Measurements from ENCODE around the gene PPP1R12A. TPM values are rescaled to one million over a fixed set of nuclear protein-coding genes. Genes with fewer than 3 reads are reported as not detected.
A peak's percentile ranks its signal among the peaks of the same experiment; 100 is the strongest.

Gene PPP1R12A
- polyA plus RNA-seq, 2 of the 4 experiments (the other 2 are of a cell fraction), result 28.0 to 74.8 TPM

DNA sequence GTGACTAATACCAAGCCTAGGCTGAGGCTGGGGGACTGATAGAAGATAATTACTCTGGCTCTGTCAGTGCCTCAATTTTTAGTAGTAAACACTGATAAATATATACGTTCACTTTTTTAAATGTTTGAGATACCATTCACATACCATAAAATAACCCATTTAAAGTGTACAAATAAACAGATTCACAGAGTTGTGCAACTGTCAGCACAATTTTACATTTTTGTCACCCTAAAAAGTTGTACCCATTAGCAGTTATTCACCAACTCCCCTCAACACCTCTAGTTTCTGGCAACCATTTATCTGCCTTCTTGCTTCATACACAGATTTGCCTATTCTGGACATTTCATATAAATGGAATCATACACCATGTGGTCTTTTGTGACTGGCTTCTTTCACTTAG lies 15.1 kb downstream of the PPP1R12A start:
- no peaks in the 10 kb centered on the region for H3K4me1 ChIP-seq
- TF ChIP-seq MAFK (IDR thresholded peaks at IDR 0.05; ENCODE audit: partially characterized antibody), result peak; percentile 67
- TF ChIP-seq EP300 (IDR thresholded peaks at IDR 0.05), result no peak
- no peak for FAIRE-seq
- no peak overlapping the region for H3K27ac ChIP-seq
- no peak for DNase-seq (ENCODE audit: low read depth in 1 of 2, low spot score in 1 of 2)
- no peak for ATAC-seq
- H3K4me2 ChIP-seq, result no peak overlapping the region
- H3K9me3 ChIP-seq, result no peaks in the 10 kb centered on the region
- no peak overlapping the region for H3K4me3 ChIP-seq
- ChIA-PET CTCF (no interaction called here), POLR2A (no interaction called here)
- WGBS (ENCODE audit: missing lambda C conversion rate), result 94% methylated on average over 1 of the region's 1 CpG

DNA sequence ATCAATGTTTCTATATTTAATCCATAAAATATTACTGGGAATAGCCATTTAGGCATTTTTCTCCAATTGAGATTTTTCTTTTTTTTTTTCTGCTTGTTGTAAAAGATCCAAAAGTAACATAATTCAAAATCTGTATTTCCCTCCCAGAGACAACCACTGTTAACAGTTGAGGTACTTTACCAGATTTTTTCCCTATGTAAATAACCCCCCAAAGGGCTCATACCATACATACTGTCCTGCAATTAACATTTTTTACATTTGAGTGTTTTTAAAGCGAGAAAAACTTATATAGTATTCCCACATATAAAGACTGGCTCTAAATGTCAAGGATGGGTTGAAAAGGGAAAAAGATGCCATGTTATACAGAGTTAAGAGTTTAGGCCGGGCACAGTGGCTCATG lies 18.1 kb downstream of the PPP1R12A start:
- Histone ChIP-seq H3K4me3 (no peak overlapping the region), H3K9me3 (no peaks in the 10 kb centered on the region), H3K4me1 (peaks cover 10% of the 10 kb centered on the region), H3K4me2 (no peak overlapping the region), H3K27ac (no peak overlapping the region)
- FAIRE-seq, result no peak
- 96% methylated on average over 2 of the region's 2 CpGs for WGBS (ENCODE audit: missing lambda C conversion rate)
- CTCF ChIA-PET, result no interaction called here
- POLR2A ChIA-PET, result no interaction called here
- no peak for TF ChIP-seq MYC (IDR thresholded peaks at IDR 0.05; ENCODE audit: borderline replicate concordance, low read length)
- TF ChIP-seq, protein P1, sequence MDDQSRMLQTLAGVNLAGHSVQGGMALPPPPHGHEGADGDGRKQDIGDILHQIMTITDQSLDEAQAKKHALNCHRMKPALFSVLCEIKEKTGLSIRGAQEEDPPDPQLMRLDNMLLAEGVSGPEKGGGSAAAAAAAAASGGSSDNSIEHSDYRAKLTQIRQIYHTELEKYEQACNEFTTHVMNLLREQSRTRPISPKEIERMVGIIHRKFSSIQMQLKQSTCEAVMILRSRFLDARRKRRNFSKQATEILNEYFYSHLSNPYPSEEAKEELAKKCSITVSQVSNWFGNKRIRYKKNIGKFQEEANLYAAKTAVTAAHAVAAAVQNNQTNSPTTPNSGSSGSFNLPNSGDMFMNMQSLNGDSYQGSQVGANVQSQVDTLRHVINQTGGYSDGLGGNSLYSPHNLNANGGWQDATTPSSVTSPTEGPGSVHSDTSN (IDR thresholded peaks at IDR 0.05), result no peak
- no peak for TF ChIP-seq RNF2 (IDR thresholded peaks at IDR 0.05; ENCODE audit: borderline replicate concordance, low read depth)
- no peak for TF ChIP-seq GATA3 (IDR thresholded peaks at IDR 0.05; ENCODE audit: borderline replicate concordance)
- no peak for TF ChIP-seq EP300 (IDR thresholded peaks at IDR 0.05)
- no peak for TF ChIP-seq RARB (CRISPR knock-in tag; IDR thresholded peaks at IDR 0.05)
- no peak for TF ChIP-seq FOXS1 (CRISPR knock-in tag; IDR thresholded peaks at IDR 0.05)
- no peak for TF ChIP-seq HEYL (CRISPR knock-in tag; IDR thresholded peaks at IDR 0.05)
- no peak for TF ChIP-seq SMC3 (IDR thresholded peaks at IDR 0.05)
- no peak for TF ChIP-seq E2F6 (IDR thresholded peaks at IDR 0.05; ENCODE audit: borderline replicate concordance, low read depth)
- TF ChIP-seq, protein P2, sequence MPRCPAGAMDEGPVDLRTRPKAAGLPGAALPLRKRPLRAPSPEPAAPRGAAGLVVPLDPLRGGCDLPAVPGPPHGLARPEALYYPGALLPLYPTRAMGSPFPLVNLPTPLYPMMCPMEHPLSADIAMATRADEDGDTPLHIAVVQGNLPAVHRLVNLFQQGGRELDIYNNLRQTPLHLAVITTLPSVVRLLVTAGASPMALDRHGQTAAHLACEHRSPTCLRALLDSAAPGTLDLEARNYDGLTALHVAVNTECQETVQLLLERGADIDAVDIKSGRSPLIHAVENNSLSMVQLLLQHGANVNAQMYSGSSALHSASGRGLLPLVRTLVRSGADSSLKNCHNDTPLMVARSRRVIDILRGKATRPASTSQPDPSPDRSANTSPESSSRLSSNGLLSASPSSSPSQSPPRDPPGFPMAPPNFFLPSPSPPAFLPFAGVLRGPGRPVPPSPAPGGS (IDR thresholded peaks at IDR 0.05), result no peak
- TF ChIP-seq KDM5A (IDR thresholded peaks at IDR 0.05), result no peak
- TF ChIP-seq ESRRA (IDR thresholded peaks at IDR 0.05; ENCODE audit: borderline replicate concordance, low read length), result no peak
- no peak for DNase-seq (ENCODE audit: low read depth in 1 of 2, low spot score in 1 of 2)
- no peak for ATAC-seq

DNA sequence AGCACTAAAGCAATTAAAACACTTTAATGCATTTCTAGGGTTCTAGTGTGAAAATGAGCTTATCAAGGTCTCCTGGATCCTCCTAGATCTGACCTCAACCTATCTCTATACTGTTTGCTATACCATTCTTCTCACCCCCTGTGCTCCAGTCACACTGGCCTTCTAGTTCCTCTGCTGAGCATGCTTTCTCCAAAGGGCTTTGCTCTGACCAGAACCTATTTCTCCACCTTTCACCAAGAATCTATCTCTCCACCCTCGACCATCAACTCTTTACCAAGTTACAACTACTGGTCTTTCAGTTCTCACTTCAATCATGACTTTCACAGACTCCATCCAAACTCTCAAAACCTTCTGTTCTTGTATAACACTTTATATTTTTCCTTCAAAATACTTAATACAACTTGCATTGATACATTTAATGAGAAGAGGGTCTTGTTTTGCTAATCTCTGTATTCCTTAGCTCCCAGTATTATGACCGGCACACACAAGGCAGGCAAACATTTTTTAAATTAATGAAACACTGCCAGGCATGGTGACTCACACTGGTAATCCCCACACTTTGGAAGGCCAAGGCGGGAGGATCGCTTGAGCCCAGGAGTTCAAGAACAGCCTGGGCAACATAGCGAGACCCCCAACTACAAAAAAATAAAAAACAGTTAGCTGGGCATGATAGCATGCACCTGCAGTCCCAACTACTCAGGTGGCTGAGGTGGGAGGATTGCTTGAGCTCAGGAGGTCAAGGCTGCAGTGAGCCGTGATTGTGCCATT lies 22.8 kb downstream of the PPP1R12A start:
- ATAC-seq (peak; percentile 59 to 82; a peak in 4 of 6 replicates), FAIRE-seq (peak; percentile 18), DNase-seq (ENCODE audit: low read depth in 1 of 2, low spot score in 1 of 2) (peak in 1 of 2 experiments; percentile 27)
- ChIA-PET CTCF (interaction anchor here (0.6 to 1.2 kb wide), 2 partner anchors 12 to 39 kb away, joined by 3 read pairs; no protein-coding TSS in a partner anchor), POLR2A (interaction anchor here (0.8 kb wide), 1 partner anchor 22 kb away, joined by 3 read pairs; the partner anchor contains the start of gene PPP1R12A)
- no peaks in the 10 kb centered on the region for H3K9me3 ChIP-seq
- 49% methylated on average over 6 of the region's 6 CpGs for WGBS (ENCODE audit: missing lambda C conversion rate)
- 0 out of 6 replicates have a peak overlapping the region, but pooled peaks of 1 of the 2 experiments have one; percentile 2 for H3K27ac ChIP-seq
- H3K4me1 ChIP-seq, result peaks cover 20% of the 10 kb centered on the region
- TF ChIP-seq FOSL2 (IDR thresholded peaks at IDR 0.05), result no peak
- peak; percentile 63 for TF ChIP-seq FOSL2 (CRISPR knock-in tag; IDR thresholded peaks at IDR 0.05)
- no peak for TF ChIP-seq HMGXB4 (CRISPR knock-in tag; IDR thresholded peaks at IDR 0.05; ENCODE audit: borderline replicate concordance)
- peak overlapping the region; percentile 42 for H3K4me2 ChIP-seq
- H3K4me3 ChIP-seq, result no peak overlapping the region
